GM04504 (cell line): ENCODE data around the gene PGAP3.

Experiments used
- DNase-seq: peaks from one replicate; pipeline ENCODE4 v3.0.0-alpha.2; 2012; ENCODE audit warnings: low read depth

PGAP3 gene

DNA sequence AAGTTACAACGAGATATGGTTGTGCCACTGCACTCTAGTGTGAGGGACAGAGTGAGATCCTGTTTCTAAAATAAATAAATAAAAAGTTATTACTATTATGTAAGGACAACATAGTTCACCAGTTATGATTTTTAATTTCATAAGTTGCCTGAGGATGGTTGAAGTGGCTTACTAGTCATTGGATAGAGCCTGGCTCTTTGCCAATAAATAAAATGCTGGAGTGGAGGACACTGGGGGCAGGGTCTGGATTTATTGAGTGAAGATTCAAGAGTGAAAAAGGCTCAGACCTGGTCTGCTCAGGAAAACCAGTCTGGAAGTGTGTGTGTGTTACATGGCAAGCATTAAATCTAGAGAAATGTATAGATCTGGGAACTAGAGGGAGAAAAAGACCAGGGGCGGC lies 48.8 kb downstream of the PGAP3 start:
- DNase-seq, result no peak

DNA sequence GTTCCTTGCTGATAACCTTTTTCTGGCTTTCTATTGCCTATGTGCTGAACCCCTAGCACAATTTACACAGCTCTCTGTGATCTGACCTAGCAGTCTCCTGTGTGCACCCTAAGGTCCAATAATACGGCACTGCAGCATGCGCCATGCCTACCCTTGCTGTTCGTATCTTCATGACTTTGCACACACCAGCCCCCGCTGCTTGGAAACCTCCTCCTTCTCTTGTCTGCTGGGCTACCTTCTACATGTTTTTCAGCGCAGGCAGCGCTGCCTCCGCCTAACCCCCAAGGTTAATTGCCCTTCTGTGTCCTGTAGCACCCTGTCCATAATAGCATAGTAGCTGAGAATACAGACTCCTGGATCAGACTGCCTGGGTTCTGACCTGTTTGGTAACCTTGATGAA lies 49.5 kb downstream of the PGAP3 start:
- DNase-seq, result no peak

DNA sequence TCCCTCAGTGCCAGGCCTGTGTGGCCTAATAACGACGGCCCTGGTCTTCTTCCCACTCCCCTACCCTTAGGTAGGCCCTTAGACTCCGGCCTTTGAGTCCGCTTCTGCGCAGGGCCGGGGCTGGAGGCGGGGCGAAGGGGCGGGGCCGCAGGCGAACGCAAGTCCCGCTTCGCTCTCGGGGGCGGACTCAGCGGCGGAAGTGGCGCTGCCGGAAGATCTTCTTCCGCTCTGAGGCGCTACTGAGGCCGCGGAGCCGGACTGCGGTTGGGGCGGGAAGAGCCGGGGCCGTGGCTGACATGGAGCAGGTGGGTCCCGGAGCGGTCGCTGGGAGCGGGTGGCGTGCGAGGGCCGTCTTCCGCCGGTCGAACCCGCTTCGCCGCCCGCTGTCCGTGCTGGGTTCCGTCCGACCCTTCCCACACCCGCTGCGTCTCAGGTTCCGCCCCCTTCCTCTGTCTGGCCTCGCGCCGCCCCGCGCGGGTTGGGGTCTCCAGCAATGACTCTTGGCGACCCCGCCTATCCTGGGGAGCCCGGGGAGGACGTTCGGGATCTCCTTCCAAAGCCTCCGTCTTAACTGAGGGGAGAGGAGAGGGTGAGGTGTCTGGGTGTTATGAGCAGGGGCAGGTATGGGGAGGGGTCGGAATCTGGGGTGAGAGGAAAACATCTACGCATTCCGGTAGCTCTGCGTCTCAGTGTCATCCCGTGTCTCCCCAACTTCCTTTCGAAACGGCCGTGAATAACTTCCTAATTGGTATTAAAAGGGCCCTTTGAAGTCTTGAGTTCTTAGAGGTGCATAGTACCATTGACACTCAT lies 50.7 kb downstream of the PGAP3 start, which contains the start of gene STARD3:
STARD3 (plus strand) TSS at position 218 of the 810 bp plus-strand sequence. CDS start 16,388 bp downstream, outside the sequence.
- peak; percentile 59 for DNase-seq

DNA sequence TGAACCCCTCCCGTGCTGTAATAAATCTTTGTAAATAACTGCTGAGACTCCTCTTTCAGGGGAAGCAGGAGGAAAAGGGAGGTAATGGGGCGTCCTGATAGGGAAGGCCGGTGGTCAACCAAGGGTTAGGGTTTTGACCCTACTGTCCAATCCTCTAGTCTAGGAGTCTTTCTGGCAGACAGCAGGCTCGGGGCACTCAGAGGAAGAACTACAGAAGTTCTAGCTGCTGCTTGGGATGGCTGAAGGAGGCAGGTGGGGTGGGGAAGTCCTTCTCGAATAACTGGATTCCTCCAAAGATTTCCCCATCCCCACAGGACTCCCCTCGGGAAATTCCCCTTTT lies 51.3 kb downstream of the PGAP3 start:
- no peak for DNase-seq

DNA sequence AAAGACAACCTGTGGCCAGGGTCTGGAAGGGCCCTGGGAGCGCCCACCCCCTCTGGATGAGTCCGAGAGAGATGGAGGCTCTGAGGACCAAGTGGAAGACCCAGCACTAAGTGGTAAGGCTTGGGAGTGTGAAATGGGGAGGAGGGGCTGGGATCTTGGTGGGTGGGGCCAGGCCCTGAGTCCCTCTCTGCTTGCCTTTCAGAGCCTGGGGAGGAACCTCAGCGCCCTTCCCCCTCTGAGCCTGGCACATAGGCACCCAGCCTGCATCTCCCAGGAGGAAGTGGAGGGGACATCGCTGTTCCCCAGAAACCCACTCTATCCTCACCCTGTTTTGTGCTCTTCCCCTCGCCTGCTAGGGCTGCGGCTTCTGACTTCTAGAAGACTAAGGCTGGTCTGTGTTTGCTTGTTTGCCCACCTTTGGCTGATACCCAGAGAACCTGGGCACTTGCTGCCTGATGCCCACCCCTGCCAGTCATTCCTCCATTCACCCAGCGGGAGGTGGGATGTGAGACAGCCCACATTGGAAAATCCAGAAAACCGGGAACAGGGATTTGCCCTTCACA lies 52.2 kb downstream of the PGAP3 start:
- no peak for DNase-seq

DNA sequence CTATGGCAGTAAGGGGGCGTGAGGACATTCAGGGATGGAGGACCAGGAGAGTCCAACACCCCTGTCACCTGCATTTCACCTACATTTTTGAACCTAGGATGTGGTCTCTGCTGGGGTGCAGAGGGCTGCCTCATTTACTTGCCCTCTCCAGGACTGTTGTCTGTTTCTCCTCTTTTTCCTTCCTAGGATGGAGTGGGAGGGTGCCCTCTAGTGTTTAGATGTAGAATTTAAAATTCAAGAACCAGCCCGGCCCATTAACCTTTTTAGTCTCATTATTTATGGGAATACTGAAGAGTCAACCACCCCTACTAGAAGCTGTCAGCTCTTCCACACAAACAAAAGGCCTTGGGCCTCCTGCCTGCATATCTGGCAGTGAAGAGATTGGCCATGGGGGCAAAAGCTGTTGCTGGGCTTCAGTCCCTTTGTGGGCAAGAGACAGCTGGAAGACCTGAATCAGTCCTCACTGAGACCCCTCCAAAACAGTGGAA lies 53.4 kb downstream of the PGAP3 start:
- no peak for DNase-seq

DNA sequence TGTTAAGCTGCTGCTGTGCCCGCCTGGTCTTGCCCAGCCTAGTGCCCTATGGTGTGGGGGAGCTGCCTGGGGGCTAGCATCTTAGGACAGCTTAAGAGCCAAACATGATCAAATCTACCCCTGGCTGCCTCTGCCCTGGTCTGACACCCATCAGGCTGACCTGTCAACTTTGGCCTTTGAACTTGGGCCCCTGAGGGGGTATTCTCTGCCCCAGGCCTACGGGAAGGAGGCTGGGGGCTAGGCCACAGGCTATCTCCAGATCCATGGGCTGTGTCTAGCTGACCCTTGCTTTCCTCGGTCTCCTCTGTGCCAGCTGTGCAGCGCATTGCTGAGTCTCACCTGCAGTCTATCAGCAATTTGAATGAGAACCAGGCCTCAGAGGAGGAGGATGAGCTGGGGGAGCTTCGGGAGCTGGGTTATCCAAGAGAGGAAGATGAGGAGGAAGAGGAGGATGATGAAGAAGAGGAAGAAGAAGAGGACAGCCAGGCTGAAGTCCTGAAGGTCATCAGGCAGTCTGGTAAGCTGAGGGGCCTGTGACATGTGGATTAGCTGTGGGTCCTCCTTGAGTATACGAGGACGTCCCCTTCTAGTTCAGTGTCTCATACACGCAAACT lies 54.2 kb downstream of the PGAP3 start:
- DNase-seq, result no peak

DNA sequence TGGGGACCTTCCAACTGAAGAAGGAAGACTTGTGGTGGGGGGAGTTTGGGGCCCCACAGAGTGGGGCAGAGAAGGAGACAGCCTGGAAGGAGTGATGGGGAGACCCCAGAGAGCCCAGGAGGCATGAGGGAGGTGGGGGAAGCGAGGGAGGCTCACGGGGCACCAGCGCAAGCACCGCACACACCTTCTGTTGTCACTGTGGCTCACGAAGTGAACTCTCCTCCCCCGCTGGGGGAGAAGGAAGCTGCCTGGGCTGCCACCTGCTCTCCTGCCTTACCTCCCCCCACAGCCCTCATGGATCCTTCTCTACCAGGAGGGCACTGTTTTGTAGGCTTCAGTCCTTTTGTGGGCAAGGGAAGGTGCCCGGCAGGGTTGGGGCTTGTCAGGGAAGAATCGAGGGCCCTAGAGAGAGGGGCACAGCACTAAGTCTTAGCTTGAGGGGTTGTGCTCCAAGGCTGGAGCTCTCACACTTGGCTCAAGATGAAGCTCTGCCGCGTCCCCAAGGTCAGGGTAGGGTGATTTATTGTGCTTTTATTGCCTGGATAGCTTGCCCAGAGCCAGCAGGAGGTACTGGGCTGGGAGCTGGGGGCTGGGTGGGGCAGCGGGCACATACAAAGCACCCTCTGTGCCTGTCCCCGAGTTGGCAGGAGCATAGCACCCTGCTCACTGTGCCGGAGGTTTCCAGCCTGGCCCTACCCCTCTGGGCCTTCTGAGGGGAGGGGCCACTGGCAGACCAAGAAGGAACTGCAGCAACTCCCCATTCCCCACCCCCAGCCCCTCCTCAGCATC lies 55.5 kb downstream of the PGAP3 start:
- DNase-seq, result no peak

DNA sequence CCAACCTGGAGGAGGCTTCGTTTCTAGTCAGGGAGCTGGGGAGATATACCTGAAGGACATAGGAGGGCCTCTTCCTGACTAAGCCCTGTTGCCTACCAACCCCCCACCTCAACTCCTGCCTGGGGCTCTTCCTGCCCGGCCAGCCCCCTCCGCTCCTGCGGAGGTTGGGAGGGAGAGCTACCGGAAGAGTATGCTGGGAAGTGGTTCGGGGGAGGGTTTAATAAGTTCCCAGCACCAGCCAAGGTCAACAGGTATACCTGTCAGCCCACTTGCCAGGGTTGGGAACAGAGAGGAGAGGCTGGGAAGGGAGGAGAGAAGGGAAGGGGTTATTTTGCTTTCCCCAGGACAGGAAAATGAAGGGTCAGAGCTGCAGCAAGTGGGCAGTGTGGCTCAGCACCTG lies 56.5 kb downstream of the PGAP3 start:
- DNase-seq, result no peak

DNA sequence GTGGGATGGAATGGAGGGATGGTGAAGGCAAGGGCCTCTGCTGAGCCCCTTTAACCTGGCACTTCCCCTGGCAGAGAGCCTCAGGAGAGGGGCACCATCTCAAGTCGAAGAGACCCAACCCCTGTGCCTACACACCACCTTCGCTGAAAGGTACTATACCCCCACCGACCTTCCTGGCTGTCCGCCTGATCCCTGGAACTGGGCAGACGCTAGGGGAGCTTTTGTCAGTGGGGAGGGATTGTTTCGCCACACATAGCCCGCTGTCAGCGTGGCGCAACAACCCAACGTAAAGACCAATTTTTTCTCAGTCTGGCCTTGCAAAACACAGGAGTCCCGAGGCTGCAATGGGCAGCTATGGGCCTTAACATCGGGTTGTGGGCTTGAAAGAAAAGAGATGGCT lies 58.0 kb downstream of the PGAP3 start:
- DNase-seq, result no peak

DNA sequence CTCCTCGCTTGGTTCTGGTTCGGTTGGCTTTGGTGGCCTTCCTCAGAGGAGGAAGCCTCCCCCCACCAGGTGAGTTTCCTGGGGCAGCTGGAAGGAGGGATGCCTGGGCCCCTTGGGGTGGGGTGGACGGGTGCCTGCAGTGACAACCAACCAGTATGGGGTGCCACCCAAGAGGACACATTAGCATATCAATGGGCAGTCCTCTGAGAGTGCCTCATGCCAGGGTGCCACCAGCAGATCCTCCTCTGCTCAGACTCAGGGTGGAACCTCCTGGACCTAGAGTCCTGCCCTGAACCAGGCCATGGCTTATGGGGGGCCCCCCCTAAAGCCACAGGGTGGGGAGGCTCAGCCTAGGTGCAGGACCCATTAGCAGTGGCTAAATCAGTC lies 58.4 kb downstream of the PGAP3 start:
- DNase-seq, result no peak

DNA sequence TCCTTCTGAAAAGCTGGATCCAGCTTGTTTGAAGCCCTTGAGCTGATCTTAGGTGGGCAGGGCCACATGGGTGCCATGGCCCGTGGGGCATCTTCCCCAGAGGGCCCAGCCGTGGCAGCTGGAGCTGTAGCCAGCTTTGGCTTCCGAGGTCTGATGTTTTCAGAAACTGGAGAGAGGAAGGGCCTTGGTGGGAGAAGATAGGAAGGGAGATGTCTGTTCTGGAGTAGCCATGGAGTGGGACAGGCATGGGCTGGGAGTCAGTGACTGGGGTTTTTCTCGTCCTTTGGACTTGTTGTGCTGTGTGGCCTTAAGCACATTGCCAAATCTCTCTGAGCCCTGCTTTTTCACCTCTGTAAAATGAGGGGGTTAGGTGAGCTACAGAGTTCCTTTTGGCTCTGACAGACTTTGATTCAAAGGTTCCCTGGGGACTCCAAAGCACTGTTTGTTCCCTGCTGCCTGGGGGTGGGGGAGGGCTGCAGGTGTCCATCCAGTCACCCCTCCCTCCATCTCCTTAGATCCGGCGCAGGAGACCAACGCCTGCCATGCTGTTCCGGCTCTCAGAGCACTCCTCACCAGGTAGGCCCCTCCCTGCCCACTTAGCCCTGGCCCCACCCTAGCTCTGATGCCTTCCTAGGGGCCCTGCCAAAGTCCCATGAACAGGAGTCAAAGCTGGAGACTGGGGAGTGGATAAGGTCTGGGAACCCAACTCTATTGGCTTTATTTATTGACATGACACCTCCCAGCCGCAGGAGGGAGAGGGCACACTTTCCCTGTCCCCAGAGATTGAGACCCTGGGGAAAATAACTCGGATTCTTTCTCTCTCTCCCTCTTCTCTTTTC lies 59.0 kb downstream of the PGAP3 start:
- no peak for DNase-seq

DNA sequence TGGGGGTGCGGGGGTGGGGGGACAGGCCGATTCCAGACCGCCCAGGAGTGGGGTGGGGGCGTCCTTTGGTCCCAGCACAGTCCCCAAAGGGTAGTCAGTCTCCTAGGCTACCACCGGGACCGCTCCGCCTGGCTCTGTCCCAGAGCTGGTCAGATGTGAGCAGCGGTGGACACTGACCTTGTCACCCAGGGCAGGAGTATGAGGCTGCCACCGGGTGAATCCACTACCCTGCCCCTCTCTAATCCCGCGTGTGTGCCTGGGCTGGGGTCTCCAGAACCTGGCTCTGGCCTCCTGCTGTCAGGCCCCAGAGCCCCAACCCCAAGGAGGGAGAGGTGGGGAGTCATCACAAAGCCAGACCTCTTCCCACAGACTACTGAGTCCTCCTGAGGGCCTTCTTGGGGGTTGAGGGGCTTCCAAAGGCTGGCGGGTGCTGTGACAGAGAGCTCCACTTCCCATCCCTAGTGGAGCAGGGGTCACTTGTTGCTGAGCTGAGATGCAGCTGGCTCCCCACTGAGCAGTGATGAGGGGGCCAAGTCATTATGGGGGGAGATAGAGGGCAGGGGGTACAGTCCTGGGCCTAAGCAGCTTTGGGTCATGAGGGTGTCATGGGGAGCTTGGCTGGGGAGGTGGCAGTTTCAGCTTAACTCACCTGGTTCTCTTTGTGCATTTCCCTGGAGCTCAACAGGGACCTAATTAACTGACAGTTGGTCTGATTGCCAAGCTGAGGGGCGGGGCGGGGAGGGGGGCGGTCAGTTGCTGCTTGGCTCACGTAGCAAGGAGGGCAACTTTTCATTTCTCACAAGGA lies 59.9 kb downstream of the PGAP3 start:
- DNase-seq, result no peak

DNA sequence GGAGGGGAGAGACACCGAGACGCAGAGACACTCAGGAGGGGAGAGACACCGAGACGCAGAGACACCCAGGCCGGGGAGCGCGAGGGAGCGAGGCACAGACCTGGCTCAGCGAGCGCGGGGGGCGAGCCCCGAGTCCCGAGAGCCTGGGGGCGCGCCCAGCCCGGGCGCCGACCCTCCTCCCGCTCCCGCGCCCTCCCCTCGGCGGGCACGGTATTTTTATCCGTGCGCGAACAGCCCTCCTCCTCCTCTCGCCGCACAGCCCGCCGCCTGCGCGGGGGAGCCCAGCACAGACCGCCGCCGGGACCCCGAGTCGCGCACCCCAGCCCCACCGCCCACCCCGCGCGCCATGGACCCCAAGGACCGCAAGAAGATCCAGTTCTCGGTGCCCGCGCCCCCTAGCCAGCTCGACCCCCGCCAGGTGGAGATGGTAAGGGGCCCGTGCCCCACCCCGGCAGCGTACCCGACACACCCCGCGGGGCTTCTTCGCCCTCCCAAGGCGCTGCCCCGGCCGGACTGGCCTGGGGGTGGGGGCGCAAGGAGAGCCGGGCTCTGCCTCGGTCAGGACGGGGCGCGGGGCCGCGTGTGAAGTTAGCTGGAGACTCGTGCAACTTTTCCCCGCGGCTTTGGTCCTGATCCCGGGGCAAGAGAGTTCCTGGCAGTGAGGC lies 60.7 kb downstream of the PGAP3 start:
- no peak for DNase-seq

DNA sequence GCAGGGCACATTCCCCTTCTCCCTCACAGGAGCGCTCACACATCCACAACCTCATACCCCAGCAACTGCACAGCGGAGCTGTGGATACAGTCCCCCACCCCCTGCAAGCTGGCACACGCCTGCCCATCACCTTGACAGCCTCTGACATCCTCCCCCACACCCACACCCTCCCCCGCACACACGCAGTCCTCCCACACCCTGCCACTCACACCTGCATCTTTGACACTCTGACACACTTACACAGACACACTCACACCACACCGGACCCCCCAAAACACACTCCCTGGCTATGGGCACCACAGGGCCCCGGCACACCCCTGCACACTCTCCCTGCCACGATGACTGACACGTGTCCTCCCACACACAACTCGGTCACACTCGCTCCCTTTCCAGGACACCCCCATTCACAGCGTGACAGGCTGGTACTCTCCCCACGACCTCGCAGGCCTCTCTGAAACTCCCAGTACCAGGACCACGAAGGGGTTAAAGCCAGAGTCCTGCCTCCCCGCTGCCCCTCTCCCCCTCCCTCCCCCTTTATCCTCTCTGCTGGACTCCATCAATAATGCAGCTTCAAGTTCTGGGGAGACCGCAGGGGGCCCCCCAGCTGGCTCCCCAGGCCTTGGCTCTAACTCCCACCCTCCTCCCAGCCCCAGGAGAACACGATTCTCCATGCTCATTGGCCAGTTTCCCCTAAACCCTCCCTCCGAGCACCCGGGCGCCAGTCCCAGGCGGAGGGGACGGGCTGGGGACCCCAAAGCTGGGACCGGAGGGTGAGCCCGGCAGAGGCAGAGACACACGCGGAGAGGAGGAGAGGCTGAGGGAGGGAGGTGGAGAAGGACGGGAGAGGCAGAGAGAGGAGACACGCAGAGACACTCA lies 61.4 kb downstream of the PGAP3 start, which contains the start of gene PPP1R1B:
PPP1R1B (plus strand) TSS at position 782 of the 876 bp plus-strand sequence. CDS start 441 bp downstream, outside the sequence.
- DNase-seq, result no peak

DNA sequence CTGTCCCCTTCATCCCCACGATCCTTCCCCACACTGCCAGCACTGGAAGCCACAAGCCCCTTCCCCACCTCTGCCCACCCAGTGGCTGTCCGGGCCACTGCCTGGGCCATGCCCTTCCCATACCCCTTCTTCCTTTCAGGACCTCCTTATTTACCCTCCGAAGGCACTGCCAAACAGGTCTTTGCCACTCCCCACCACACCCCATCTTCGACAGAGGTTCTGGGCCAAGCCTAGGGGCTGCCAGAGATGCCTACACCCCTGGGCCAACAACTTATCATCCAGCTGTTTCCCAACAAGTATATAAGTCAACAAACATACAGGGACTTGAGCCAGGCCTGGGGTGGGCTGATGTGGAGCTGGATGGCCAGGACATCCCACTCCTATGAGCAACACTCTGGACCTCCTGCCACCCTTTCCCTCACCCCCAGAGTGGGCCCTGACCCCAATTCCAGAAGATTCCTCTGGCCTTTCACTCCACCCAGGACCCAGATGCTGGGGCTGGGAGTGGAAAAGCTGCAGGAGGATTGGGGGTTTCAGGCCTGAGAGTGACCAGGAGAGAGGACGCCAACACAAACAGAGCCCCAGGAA lies 62.6 kb downstream of the PGAP3 start:
- no peak for DNase-seq

DNA sequence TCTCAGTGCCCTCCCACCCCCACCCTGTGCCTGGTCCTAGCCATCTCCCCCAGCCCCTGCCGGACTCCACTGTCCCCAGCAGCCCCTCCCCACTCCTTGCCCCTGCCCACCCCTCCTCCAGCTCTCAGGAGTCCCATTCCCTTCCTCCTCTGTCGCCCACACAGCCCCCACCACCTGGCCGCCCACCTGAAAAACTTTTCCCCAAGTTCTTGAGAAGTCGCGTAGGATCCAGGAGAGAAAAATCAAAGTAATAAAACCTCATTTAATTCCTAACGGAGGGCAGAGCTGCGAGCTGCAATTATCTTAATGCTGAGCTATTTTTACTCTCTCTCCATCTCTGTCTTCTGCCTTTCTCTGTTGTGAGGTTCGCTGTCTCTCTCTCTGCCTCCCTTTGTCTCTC lies 63.5 kb downstream of the PGAP3 start:
- DNase-seq, result no peak

DNA sequence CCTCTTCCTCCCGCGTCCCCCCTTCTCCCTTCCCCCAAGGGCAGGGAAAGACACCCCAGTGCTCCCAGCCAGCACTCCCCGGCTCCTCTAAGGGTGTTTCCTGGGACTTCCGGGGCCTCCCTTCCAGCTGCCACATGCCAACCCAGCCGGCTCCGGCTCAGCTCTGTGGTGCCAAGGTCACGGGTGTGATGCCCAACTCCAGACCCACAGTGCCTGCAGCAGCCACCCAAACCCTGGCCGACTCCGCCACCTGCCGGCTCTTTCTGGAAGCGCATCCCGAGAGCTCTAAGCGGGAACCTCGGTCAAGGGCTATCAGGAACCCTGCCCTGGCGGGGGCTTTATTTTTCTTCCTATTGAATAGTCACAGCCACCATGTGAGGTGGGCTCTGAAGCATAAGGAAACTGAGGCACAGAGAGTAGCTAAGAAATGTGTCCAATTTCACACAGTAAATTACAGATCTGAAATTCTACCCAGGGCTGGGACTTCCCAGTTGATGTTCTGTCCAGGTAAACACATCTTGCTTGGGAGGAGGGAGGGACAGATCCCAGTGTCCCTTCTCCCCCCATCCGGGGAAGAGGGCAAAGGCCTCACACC lies 64.4 kb downstream of the PGAP3 start:
- no peak for DNase-seq
